Measurements from ENCODE around the gene SDR42E2. TPM values are rescaled to one million over a fixed set of nuclear protein-coding genes. Genes with fewer than 3 reads are reported as not detected.
"Not testable (repeated sequence)": the region's sequence is repeated elsewhere in the genome, so short reads cannot be mapped to it uniquely, and the experiment has no call there.

The SDR42E2 gene
- total RNA-seq, 1 donor from 2014 or later: not detected

DNA sequence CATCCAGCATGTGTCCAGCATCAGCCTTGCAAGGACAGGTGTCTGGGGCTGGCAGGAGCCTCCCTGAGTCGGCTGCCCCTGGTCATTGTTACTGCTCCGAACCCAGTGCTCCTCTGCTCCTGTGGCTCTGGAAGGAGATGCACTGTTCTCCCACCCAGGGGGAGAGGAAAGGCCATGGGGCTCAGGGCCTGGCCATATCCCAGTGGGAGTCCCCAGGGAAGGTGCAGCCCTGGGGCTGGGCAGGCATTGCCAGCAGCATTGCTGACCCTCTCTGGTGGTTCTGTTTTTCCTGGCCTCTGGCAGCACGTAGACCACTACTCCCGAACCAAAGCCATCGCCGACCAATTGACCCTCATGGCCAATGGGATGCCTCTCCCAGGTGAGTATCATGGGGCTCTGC lies 9.6 kb downstream of the SDR42E2 start:
- Mint-ChIP-seq H3K36me3 (ENCODE audit: unreplicated experiment) (no peaks in the 10 kb centered on the region), H3K9me3 (ENCODE audit: unreplicated experiment) (no peaks in the 10 kb centered on the region), H3K27me3 (ENCODE audit: unreplicated experiment) (no peaks in the 10 kb centered on the region), H3K4me3 (ENCODE audit: unreplicated experiment) (no peak overlapping the region), H3K27ac (ENCODE audit: unreplicated experiment) (no peak overlapping the region), H3K4me1 (ENCODE audit: unreplicated experiment) (no peaks in the 10 kb centered on the region)
- TF ChIP-seq, protein P1, sequence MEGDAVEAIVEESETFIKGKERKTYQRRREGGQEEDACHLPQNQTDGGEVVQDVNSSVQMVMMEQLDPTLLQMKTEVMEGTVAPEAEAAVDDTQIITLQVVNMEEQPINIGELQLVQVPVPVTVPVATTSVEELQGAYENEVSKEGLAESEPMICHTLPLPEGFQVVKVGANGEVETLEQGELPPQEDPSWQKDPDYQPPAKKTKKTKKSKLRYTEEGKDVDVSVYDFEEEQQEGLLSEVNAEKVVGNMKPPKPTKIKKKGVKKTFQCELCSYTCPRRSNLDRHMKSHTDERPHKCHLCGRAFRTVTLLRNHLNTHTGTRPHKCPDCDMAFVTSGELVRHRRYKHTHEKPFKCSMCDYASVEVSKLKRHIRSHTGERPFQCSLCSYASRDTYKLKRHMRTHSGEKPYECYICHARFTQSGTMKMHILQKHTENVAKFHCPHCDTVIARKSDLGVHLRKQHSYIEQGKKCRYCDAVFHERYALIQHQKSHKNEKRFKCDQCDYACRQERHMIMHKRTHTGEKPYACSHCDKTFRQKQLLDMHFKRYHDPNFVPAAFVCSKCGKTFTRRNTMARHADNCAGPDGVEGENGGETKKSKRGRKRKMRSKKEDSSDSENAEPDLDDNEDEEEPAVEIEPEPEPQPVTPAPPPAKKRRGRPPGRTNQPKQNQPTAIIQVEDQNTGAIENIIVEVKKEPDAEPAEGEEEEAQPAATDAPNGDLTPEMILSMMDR (IDR thresholded peaks at IDR 0.05): no peak
- no peak for DNase-seq (ENCODE audit: extremely low spot score, unreplicated experiment)

DNA sequence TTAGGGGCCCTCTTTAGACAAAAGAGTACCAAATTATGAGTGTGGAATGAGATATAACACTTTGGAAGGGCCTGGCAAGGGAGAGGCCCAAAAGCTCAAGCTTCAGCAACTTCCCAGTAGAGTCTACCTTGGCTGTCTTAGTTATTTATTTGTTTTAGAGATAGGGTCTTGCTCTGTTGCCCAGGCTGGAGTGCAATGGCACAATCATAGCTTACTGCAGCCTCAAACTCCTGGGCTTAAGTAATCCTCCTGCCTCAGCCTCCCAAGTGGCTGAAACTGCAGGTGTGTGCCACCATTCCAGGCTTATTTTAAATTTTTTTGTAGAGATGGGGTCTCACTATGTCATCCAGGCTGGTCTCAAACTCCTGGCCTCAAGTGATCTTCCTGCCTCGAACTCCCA lies 10.3 kb downstream of the SDR42E2 start:
- not testable (repeated sequence) for H3K4me1 Mint-ChIP-seq (ENCODE audit: unreplicated experiment); H3K4me3 Mint-ChIP-seq (ENCODE audit: unreplicated experiment); H3K27ac Mint-ChIP-seq (ENCODE audit: unreplicated experiment)

DNA sequence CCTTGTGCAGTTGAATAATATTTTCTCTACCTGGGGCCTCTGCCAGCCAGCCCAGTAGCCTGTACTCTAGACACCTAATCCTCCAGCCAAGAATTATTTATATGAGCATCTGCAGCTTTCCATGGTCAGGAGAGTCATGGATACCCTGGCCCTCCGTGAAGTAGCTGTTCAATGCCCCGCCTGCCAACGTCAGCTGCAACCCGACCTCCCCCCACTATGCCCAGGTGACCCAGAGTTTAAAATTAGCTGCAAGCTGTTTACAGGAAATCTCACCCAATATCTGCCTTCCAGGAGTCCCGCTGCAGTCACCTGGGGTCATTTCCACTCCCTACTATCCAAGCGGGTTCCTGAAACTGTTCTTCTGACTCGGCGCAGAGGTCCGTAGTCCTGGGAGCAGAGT lies 12.3 kb downstream of the SDR42E2 start:
- no peak for DNase-seq (ENCODE audit: extremely low spot score, unreplicated experiment)
- Mint-ChIP-seq H3K36me3 (ENCODE audit: unreplicated experiment) (no peaks in the 10 kb centered on the region), H3K4me3 (ENCODE audit: unreplicated experiment) (no peak overlapping the region), H3K27ac (ENCODE audit: unreplicated experiment) (no peak overlapping the region), H3K9me3 (ENCODE audit: unreplicated experiment) (no peaks in the 10 kb centered on the region), H3K27me3 (ENCODE audit: unreplicated experiment) (no peaks in the 10 kb centered on the region), H3K4me1 (ENCODE audit: unreplicated experiment) (no peaks in the 10 kb centered on the region)
- TF ChIP-seq, protein P1 (IDR thresholded peaks at IDR 0.05): no peak

More for the DNA sequence above, 10.3 kb downstream of the SDR42E2 start:
- H3K9me3 Mint-ChIP-seq (ENCODE audit: unreplicated experiment); H3K36me3 Mint-ChIP-seq (ENCODE audit: unreplicated experiment); DNase-seq (ENCODE audit: extremely low spot score, unreplicated experiment); H3K27me3 Mint-ChIP-seq (ENCODE audit: unreplicated experiment): not testable (repeated sequence)

DNA sequence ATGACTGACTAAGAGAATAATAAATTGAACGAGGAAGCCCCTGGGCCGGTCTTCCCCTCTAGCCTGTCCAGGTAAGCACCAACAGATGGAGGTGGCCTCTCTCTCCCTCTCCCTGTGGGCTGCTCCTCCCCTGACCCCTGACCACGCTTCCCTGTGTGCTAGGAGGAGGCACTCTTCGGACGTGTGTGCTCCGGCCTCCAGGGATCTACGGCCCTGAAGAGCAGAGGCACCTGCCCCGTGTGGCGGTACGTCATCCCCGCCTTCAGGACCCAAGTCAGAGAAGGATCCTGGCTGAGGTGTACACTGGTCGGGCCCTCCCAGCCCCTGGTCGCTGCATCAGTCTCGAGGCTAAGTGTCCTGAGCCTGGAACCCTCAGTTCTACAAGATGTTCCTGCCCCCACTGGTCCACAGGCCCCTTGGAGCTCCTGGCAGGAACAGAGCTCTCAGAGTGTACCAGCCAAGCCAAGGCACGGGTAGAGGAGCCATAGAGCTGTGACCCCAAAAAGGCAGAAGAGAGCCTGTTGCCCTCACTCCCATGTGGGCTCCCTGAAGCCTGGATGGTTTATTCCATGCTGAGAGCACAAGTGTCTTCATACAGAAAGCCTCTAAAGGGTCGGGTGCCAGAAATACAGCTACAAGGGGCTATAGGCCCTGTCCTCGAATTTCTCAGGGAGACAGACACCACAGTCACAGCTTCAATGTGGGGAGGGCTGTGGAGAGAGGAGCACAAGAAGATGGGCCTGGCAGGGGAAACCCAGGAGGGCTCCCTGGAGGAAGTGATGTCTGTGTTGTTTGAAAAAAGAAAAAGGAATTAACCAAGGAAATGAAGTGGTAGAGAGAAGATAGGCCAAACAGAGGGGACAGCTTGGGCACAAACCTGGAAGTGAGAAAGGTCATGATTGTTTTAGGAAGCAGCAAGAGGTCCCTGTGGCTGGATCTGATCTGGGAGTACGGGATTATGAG lies 15.9 kb downstream of the SDR42E2 start:
- Mint-ChIP-seq H3K4me3 (ENCODE audit: unreplicated experiment) (no peak overlapping the region), H3K27ac (ENCODE audit: unreplicated experiment) (no peak overlapping the region)
- TF ChIP-seq, protein P1 (IDR thresholded peaks at IDR 0.05): no peak

DNA sequence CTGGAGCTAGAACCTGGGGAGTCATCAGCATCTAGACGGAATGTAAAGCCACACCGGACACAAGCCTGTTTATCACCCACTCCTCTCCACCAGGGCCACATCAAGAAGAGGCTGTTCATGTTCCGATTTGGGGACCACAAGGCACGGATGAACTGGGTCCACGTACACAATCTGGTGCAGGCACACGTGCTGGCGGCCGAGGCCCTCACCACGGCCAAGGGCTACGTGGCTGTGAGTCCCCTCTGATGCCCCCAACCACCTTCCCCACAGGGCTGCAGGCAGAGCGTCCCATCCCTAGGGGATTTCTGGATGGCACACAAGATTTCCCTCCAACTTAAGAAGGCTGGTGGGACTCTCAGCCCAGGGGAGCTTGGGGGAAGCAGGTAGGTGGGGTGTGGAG lies 19.1 kb downstream of the SDR42E2 start:
- no peak for DNase-seq (ENCODE audit: extremely low spot score, unreplicated experiment)
- Mint-ChIP-seq H3K4me1 (ENCODE audit: unreplicated experiment) (no peaks in the 10 kb centered on the region), H3K27ac (ENCODE audit: unreplicated experiment) (no peak overlapping the region), H3K36me3 (ENCODE audit: unreplicated experiment) (no peaks in the 10 kb centered on the region), H3K27me3 (ENCODE audit: unreplicated experiment) (peaks cover 8% of the 10 kb centered on the region), H3K4me3 (ENCODE audit: unreplicated experiment) (no peak overlapping the region), H3K9me3 (ENCODE audit: unreplicated experiment) (no peaks in the 10 kb centered on the region)
- TF ChIP-seq, protein P1 (IDR thresholded peaks at IDR 0.05): no peak

More for the DNA sequence above, 15.9 kb downstream of the SDR42E2 start:
- no peaks in the 10 kb centered on the region for H3K4me1 Mint-ChIP-seq (ENCODE audit: unreplicated experiment)
- no peaks in the 10 kb centered on the region for H3K9me3 Mint-ChIP-seq (ENCODE audit: unreplicated experiment)
- H3K27me3 Mint-ChIP-seq (ENCODE audit: unreplicated experiment): peaks cover 5% of the 10 kb centered on the region
- no peaks in the 10 kb centered on the region for H3K36me3 Mint-ChIP-seq (ENCODE audit: unreplicated experiment)
- no peak for DNase-seq (ENCODE audit: extremely low spot score, unreplicated experiment)

Data from osteocyte (in vitro differentiated cells).